Activated CD8-positive, alpha-beta memory T cell treated with anti-CD3 and anti-CD28 coated beads, Interleukin-2, amount 50 U/mL, for 1 hour (primary cell): ENCODE results near the gene PRPSAP2.
"Not testable (repeated sequence)": the region's sequence is repeated elsewhere in the genome, so short reads cannot be mapped to it uniquely, and the experiment has no call there.

Experiments
- DNase-seq: peaks from one replicate; pipeline ENCODE4 v3.0.0-alpha.2; 2020; ENCODE audit errors: extremely low read depth

The PRPSAP2 gene

GRCh38 chr17:18938692-18939023 lies 80.7 kb downstream of the PRPSAP2 start:
- no peak for DNase-seq

- DNase-seq = no peak
These were observed 86.7 kb downstream of the PRPSAP2 start for GRCh38 chr17:18944646-18945045.

- DNase-seq = no peak
These were observed 88.6 kb downstream of the PRPSAP2 start for GRCh38 chr17:18946536-18946935.

- no peak for DNase-seq
These were observed 89.9 kb downstream of the PRPSAP2 start for GRCh38 chr17:18947866-18948265.

GRCh38 chr17:18948476-18949006 lies 90.6 kb downstream of the PRPSAP2 start:
- no peak for DNase-seq

GRCh38 chr17:18949566-18949965 lies 91.6 kb downstream of the PRPSAP2 start:
- DNase-seq = no peak

- DNase-seq = no peak
These were observed 92.4 kb downstream of the PRPSAP2 start for GRCh38 chr17:18950346-18950745.

- DNase-seq = no peak
These were observed 93.3 kb downstream of the PRPSAP2 start for GRCh38 chr17:18950944-18951905.

- DNase-seq = no peak
These were observed 94.3 kb downstream of the PRPSAP2 start, which contains the start of gene SLC5A10 for GRCh38 chr17:18951941-18952842. Gene SLC5A10 (plus strand): TSS chr17:18952165. CDS start chr17:18952206, 41 bp downstream.

GRCh38 chr17:18953231-18953728 lies 95.3 kb downstream of the PRPSAP2 start:
- DNase-seq = no peak

GRCh38 chr17:18954321-18954720 lies 96.4 kb downstream of the PRPSAP2 start:
- no peak for DNase-seq

GRCh38 chr17:18955009-18955408 lies 97.1 kb downstream of the PRPSAP2 start:
- no peak for DNase-seq

- not testable (repeated sequence) for DNase-seq
These were observed 98.1 kb downstream of the PRPSAP2 start for GRCh38 chr17:18956021-18956420.

GRCh38 chr17:18956581-18956980 lies 98.7 kb downstream of the PRPSAP2 start:
- DNase-seq = no peak

GRCh38 chr17:18957831-18958230 lies 99.9 kb downstream of the PRPSAP2 start:
- DNase-seq = no peak

- no peak for DNase-seq
These were observed 100.7 kb downstream of the PRPSAP2 start for GRCh38 chr17:18958611-18959010.

GRCh38 chr17:18959071-18959844 lies 101.3 kb downstream of the PRPSAP2 start:
- no peak for DNase-seq

GRCh38 chr17:18959845-18960240 lies 101.9 kb downstream of the PRPSAP2 start:
- DNase-seq = no peak

GRCh38 chr17:18960241-18960665 lies 102.3 kb downstream of the PRPSAP2 start:
- no peak for DNase-seq

- peak; percentile 22 for DNase-seq
These were observed 103.0 kb downstream of the PRPSAP2 start for GRCh38 chr17:18960803-18961511.
